ENCODE measurements around the gene HEXA. TPM values are rescaled to one million over a fixed set of nuclear protein-coding genes. Genes with fewer than 3 reads are reported as not detected.
A peak's percentile ranks its signal among the peaks of the same experiment; 100 is the strongest.

The HEXA gene
- total RNA-seq, 1 experiment from 2014 or later, result 120 TPM

GRCh38 chr15:72338617-72339321 is 37.0 kb downstream of the HEXA start:
- no peaks in the 10 kb centered on the region for H3K27me3 ChIP-seq (ENCODE audit: low read length)
- no peak overlapping the region for H3K4me3 ChIP-seq (ENCODE audit: low read length)
- H3K9me2 ChIP-seq (replicated peaks; ENCODE audit: insufficient read depth, low read length), result no peaks in the 10 kb centered on the region
- H3K27ac ChIP-seq (ENCODE audit: low read length), result no peak overlapping the region
- H3K4me2 ChIP-seq (ENCODE audit: low read depth, low read length, poor library complexity, severe bottlenecking), result no peak overlapping the region
- no peaks in the 10 kb centered on the region for H4K20me1 ChIP-seq (ENCODE audit: insufficient read depth, low read depth, low read length)
- no peaks in the 10 kb centered on the region for H3K4me1 ChIP-seq (ENCODE audit: low read length)
- DNase-seq, result no peak
- H3K79me2 ChIP-seq (ENCODE audit: low read length), result no peaks in the 10 kb centered on the region
- no peak overlapping the region for H2AFZ ChIP-seq (ENCODE audit: low read length)
- H3K36me3 ChIP-seq (ENCODE audit: insufficient read depth, low read length), result no peaks in the 10 kb centered on the region; the same call in none of the 2 replicates
- H3K9ac ChIP-seq (ENCODE audit: low read length), result no peak overlapping the region
- no peaks in the 10 kb centered on the region for H3K9me3 ChIP-seq (ENCODE audit: low read length)

GRCh38 chr15:72338148-72338547 is 37.7 kb downstream of the HEXA start:
- Histone ChIP-seq H3K4me2 (ENCODE audit: low read depth, low read length, poor library complexity, severe bottlenecking) (no peak overlapping the region), H3K27me3 (ENCODE audit: low read length) (no peaks in the 10 kb centered on the region), H3K36me3 (ENCODE audit: insufficient read depth, low read length) (no peaks in the 10 kb centered on the region; the same call in none of the 2 replicates), H3K4me3 (ENCODE audit: low read length) (no peak overlapping the region), H3K79me2 (ENCODE audit: low read length) (no peaks in the 10 kb centered on the region), H3K9me3 (ENCODE audit: low read length) (no peaks in the 10 kb centered on the region), H2AFZ (ENCODE audit: low read length) (no peak overlapping the region), H3K9ac (ENCODE audit: low read length) (no peak overlapping the region), H4K20me1 (ENCODE audit: insufficient read depth, low read depth, low read length) (no peaks in the 10 kb centered on the region), H3K27ac (ENCODE audit: low read length) (no peak overlapping the region), H3K4me1 (ENCODE audit: low read length) (no peaks in the 10 kb centered on the region), H3K9me2 (replicated peaks; ENCODE audit: insufficient read depth, low read length) (no peaks in the 10 kb centered on the region)
- no peak for DNase-seq

GRCh38 chr15:72334842-72335241 is 41.0 kb downstream of the HEXA start:
- H3K9me3 ChIP-seq (ENCODE audit: low read length), result no peaks in the 10 kb centered on the region
- no peaks in the 10 kb centered on the region for H3K79me2 ChIP-seq (ENCODE audit: low read length)
- no peaks in the 10 kb centered on the region; the same call in none of the 2 replicates for H3K36me3 ChIP-seq (ENCODE audit: insufficient read depth, low read length)
- H2AFZ ChIP-seq (ENCODE audit: low read length), result no peak overlapping the region
- H3K4me1 ChIP-seq (ENCODE audit: low read length), result no peaks in the 10 kb centered on the region
- no peak overlapping the region for H3K9ac ChIP-seq (ENCODE audit: low read length)
- H3K9me2 ChIP-seq (replicated peaks; ENCODE audit: insufficient read depth, low read length), result no peaks in the 10 kb centered on the region
- DNase-seq, result no peak
- no peaks in the 10 kb centered on the region for H4K20me1 ChIP-seq (ENCODE audit: insufficient read depth, low read depth, low read length)
- H3K4me2 ChIP-seq (ENCODE audit: low read depth, low read length, poor library complexity, severe bottlenecking), result no peak overlapping the region
- no peak overlapping the region for H3K4me3 ChIP-seq (ENCODE audit: low read length)
- H3K27me3 ChIP-seq (ENCODE audit: low read length), result no peaks in the 10 kb centered on the region
- H3K27ac ChIP-seq (ENCODE audit: low read length), result no peak overlapping the region

- Histone ChIP-seq H3K4me2 (ENCODE audit: low read depth, low read length, poor library complexity, severe bottlenecking) (no peak overlapping the region), H3K27ac (ENCODE audit: low read length) (no peak overlapping the region)
These were observed 44.8 kb downstream of the HEXA start for GRCh38 chr15:72331021-72331420.

GRCh38 chr15:72323752-72324151 is 52.1 kb downstream of the HEXA start:
- Histone ChIP-seq H3K27me3 (ENCODE audit: low read length) (no peaks in the 10 kb centered on the region), H3K27ac (ENCODE audit: low read length) (no peak overlapping the region), H3K9me3 (ENCODE audit: low read length) (no peaks in the 10 kb centered on the region), H3K9me2 (replicated peaks; ENCODE audit: insufficient read depth, low read length) (no peaks in the 10 kb centered on the region), H3K4me3 (ENCODE audit: low read length) (no peak overlapping the region), H3K36me3 (ENCODE audit: insufficient read depth, low read length) (no peaks in the 10 kb centered on the region), H2AFZ (ENCODE audit: low read length) (no peak overlapping the region), H3K4me1 (ENCODE audit: low read length) (peaks cover 10% of the 10 kb centered on the region), H3K4me2 (ENCODE audit: low read depth, low read length, poor library complexity, severe bottlenecking) (no peak overlapping the region), H4K20me1 (ENCODE audit: insufficient read depth, low read depth, low read length) (no peaks in the 10 kb centered on the region; the same call in 1 of the 2 replicates), H3K9ac (ENCODE audit: low read length) (no peak overlapping the region), H3K79me2 (ENCODE audit: low read length) (no peaks in the 10 kb centered on the region)
- no peak for DNase-seq

More at GRCh38 chr15:72331021-72331420, 44.8 kb downstream of the HEXA start:
- Histone ChIP-seq H2AFZ (ENCODE audit: low read length) (no peak overlapping the region), H4K20me1 (ENCODE audit: insufficient read depth, low read depth, low read length) (no peaks in the 10 kb centered on the region), H3K79me2 (ENCODE audit: low read length) (no peaks in the 10 kb centered on the region), H3K4me3 (ENCODE audit: low read length) (no peak overlapping the region), H3K9me3 (ENCODE audit: low read length) (no peaks in the 10 kb centered on the region), H3K36me3 (ENCODE audit: insufficient read depth, low read length) (no peaks in the 10 kb centered on the region), H3K4me1 (ENCODE audit: low read length) (no peaks in the 10 kb centered on the region), H3K9me2 (replicated peaks; ENCODE audit: insufficient read depth, low read length) (no peaks in the 10 kb centered on the region), H3K9ac (ENCODE audit: low read length) (no peak overlapping the region), H3K27me3 (ENCODE audit: low read length) (no peaks in the 10 kb centered on the region)
- DNase-seq, result no peak

- no peaks in the 10 kb centered on the region for H3K9me3 ChIP-seq (ENCODE audit: low read length)
- H3K27ac ChIP-seq (ENCODE audit: low read length), result no peak within 1 kb of the TSS
- peak within 1 kb of the TSS; percentile 63 for H3K4me3 ChIP-seq (ENCODE audit: low read length)
- H3K9me2 ChIP-seq (replicated peaks; ENCODE audit: insufficient read depth, low read length), result no peaks in the 10 kb centered on the region
- DNase-seq, result peak; percentile 92
- H3K9ac ChIP-seq (ENCODE audit: low read length), result peak within 1 kb of the TSS; percentile 56
- peak within 1 kb of the TSS; percentile 56; the same call in 1 of the 2 replicates for H2AFZ ChIP-seq (ENCODE audit: low read length)
- H3K79me2 ChIP-seq (ENCODE audit: low read length), result no peaks in the 10 kb centered on the region
- no peaks in the 10 kb centered on the region for H3K36me3 ChIP-seq (ENCODE audit: insufficient read depth, low read length)
- peak within 1 kb of the TSS; percentile 88 for H3K4me2 ChIP-seq (ENCODE audit: low read depth, low read length, poor library complexity, severe bottlenecking)
- H3K4me1 ChIP-seq (ENCODE audit: low read length), result peaks cover 10% of the 10 kb centered on the region
- H4K20me1 ChIP-seq (ENCODE audit: insufficient read depth, low read depth, low read length), result no peaks in the 10 kb centered on the region; the same call in 1 of the 2 replicates
- no peaks in the 10 kb centered on the region for H3K27me3 ChIP-seq (ENCODE audit: low read length)
These were observed 55.7 kb downstream of the HEXA start, which contains the start of gene CELF6 for GRCh38 chr15:72319985-72320671. TSS of gene CELF6 (minus strand) at chr15:72320157. CDS start at chr15:72319874, 283 bp downstream.

GRCh38 chr15:72319360-72319984 is 56.3 kb downstream of the HEXA start:
- H3K4me3 ChIP-seq (ENCODE audit: low read length), result no peak overlapping the region
- no peaks in the 10 kb centered on the region; the same call in 1 of the 2 replicates for H4K20me1 ChIP-seq (ENCODE audit: insufficient read depth, low read depth, low read length)
- no peaks in the 10 kb centered on the region for H3K9me3 ChIP-seq (ENCODE audit: low read length)
- DNase-seq, result no peak
- no peaks in the 10 kb centered on the region for H3K36me3 ChIP-seq (ENCODE audit: insufficient read depth, low read length)
- no peak overlapping the region for H3K4me2 ChIP-seq (ENCODE audit: low read depth, low read length, poor library complexity, severe bottlenecking)
- no peak overlapping the region for H2AFZ ChIP-seq (ENCODE audit: low read length)
- no peak overlapping the region for H3K27ac ChIP-seq (ENCODE audit: low read length)
- H3K4me1 ChIP-seq (ENCODE audit: low read length), result peaks cover 10% of the 10 kb centered on the region
- no peaks in the 10 kb centered on the region for H3K27me3 ChIP-seq (ENCODE audit: low read length)
- H3K9ac ChIP-seq (ENCODE audit: low read length), result no peak overlapping the region
- no peaks in the 10 kb centered on the region for H3K9me2 ChIP-seq (replicated peaks; ENCODE audit: insufficient read depth, low read length)
- H3K79me2 ChIP-seq (ENCODE audit: low read length), result no peaks in the 10 kb centered on the region

- Histone ChIP-seq H3K4me1 (ENCODE audit: low read length) (peaks cover 10% of the 10 kb centered on the region), H3K4me3 (ENCODE audit: low read length) (no peak overlapping the region), H3K9ac (ENCODE audit: low read length) (no peak overlapping the region), H4K20me1 (ENCODE audit: insufficient read depth, low read depth, low read length) (no peaks in the 10 kb centered on the region; the same call in 1 of the 2 replicates), H2AFZ (ENCODE audit: low read length) (no peak overlapping the region), H3K36me3 (ENCODE audit: insufficient read depth, low read length) (no peaks in the 10 kb centered on the region), H3K9me2 (replicated peaks; ENCODE audit: insufficient read depth, low read length) (no peaks in the 10 kb centered on the region), H3K4me2 (ENCODE audit: low read depth, low read length, poor library complexity, severe bottlenecking) (no peak overlapping the region), H3K27ac (ENCODE audit: low read length) (no peak overlapping the region), H3K79me2 (ENCODE audit: low read length) (no peaks in the 10 kb centered on the region), H3K27me3 (ENCODE audit: low read length) (no peaks in the 10 kb centered on the region), H3K9me3 (ENCODE audit: low read length) (no peaks in the 10 kb centered on the region)
- DNase-seq, result no peak
These were observed 57.3 kb downstream of the HEXA start for GRCh38 chr15:72318408-72318942.

All from Karpas-422 (cell line).